K562 (cell line): ENCODE measurements around the gene PLTP. TPM values are rescaled to one million over a fixed set of nuclear protein-coding genes. Genes with fewer than 3 reads are reported as not detected.

ENCODE experiments used
- BCLAF1 ChIP-seq, 2 experiments: fragments of 450-650 bp in 1 of 2; IDR thresholded peaks; 2 replicates each; pipeline ENCODE4 v1.6.1; 2011 to 2017; ENCODE audit warnings: low read depth in 2 of 2, antibody characterized with exemption in 1 of 2, borderline replicate concordance in 1 of 2, low read length in 1 of 2, mild to moderate bottlenecking in 1 of 2, mixed read lengths in 1 of 2; ENCODE audit not compliant: control insufficient read depth in 1 of 2
- CHD2 ChIP-seq: IDR thresholded peaks from 2 replicates; pipeline ENCODE4 v1.6.1; 2011; ENCODE audit warnings: low read depth, low read length
- CREB1 ChIP-seq, 2 experiments: sonication (generic) in 1 of 2; formaldehyde crosslinking in 1 of 2; IDR thresholded peaks; 2 replicates each; pipeline versions ENCODE4 v1.6.1 to v1.8.0; 2012 to 2022; ENCODE audit warnings: inconsistent platforms in 1 of 2, mild to moderate bottlenecking in 1 of 2, missing genetic modification reagents in 1 of 2, moderate library complexity in 1 of 2
- CREBBP ChIP-seq: IDR thresholded peaks from one replicate; pipeline ENCODE4 v1.6.1; 2012; ENCODE audit warnings: low read depth, mild to moderate bottlenecking, control low read depth, inconsistent platforms, low read length
- CTBP1 ChIP-seq: fragments of 450-650 bp; IDR thresholded peaks from 2 replicates; pipeline ENCODE4 v1.6.1; 2016; ENCODE audit warnings: borderline replicate concordance
- DDX20 ChIP-seq: fragments of 450-650 bp; IDR thresholded peaks from 2 replicates; pipeline ENCODE4 v1.6.1; 2016; ENCODE audit warnings: missing genetic modification characterization, low read depth, mild to moderate bottlenecking, missing compliant biosample characterization, moderate library complexity
- EZH2 ChIP-seq: IDR thresholded peaks from 2 replicates; pipeline ENCODE4 v1.6.1; 2012; ENCODE audit warnings: low read depth, mild to moderate bottlenecking, inconsistent platforms, low read length, borderline replicate concordance
- GTF2A2 ChIP-seq: IDR thresholded peaks from 2 replicates; pipeline ENCODE4 v1.6.1; 2016; ENCODE audit warnings: mild to moderate bottlenecking, missing genetic modification characterization, missing compliant biosample characterization
- HLTF ChIP-seq: fragments of 450-650 bp; IDR thresholded peaks from 2 replicates; pipeline ENCODE4 v1.6.1; 2016
- NFXL1 ChIP-seq: fragments of 450-650 bp; formaldehyde crosslinking; IDR thresholded peaks from 2 replicates; pipeline ENCODE4 v1.4.0; 2021; ENCODE audit warnings: mild to moderate bottlenecking
- RAD51 ChIP-seq: fragments of 450-650 bp; IDR thresholded peaks from 2 replicates; pipeline ENCODE4 v1.7.1; 2016; ENCODE audit warnings: low read depth, mild to moderate bottlenecking, borderline replicate concordance
- SMARCE1 ChIP-seq: fragments of 450-650 bp; IDR thresholded peaks from 2 replicates; pipeline ENCODE4 v1.7.1; 2016; ENCODE audit warnings: mild to moderate bottlenecking
- TOE1 ChIP-seq, 2 experiments: fragments of 450-650 bp in 1 of 2; sonication (generic) in 1 of 2; formaldehyde crosslinking in 1 of 2; IDR thresholded peaks; 2 replicates each; pipeline versions ENCODE4 v1.7.1 to v1.8.0; 2016 to 2022; ENCODE audit warnings: borderline replicate concordance in 2 of 2, mild to moderate bottlenecking in 2 of 2, antibody characterized with exemption in 1 of 2, inconsistent platforms in 1 of 2, low read depth in 1 of 2, missing genetic modification reagents in 1 of 2, moderate library complexity in 1 of 2
- YY1 ChIP-seq, 3 experiments: IDR thresholded peaks; 2 replicates each; pipeline ENCODE4 v1.6.1; 2011; ENCODE audit warnings: low read length in 2 of 3, mild to moderate bottlenecking in 2 of 3, moderate library complexity in 2 of 3, borderline replicate concordance in 1 of 3, control low read depth in 1 of 3, low read depth in 1 of 3; ENCODE audit not compliant: insufficient read depth in 3 of 3, insufficient replicate concordance in 2 of 3, control insufficient read depth in 1 of 3, insufficient read length in 1 of 3; ENCODE audit errors: extremely low read depth in 1 of 3
- ZFP1 ChIP-seq: fragments of 450-650 bp; formaldehyde crosslinking; IDR thresholded peaks from 2 replicates; pipeline ENCODE4 v1.4.0; 2020; ENCODE audit warnings: mild to moderate bottlenecking, mixed read lengths
- ZFP30 ChIP-seq: fragments of 250-450 bp; sonication (Bioruptor Pico); IDR thresholded peaks from 2 replicates; pipeline ENCODE4 v1.8.0; 2022; ENCODE audit warnings: moderate library complexity, mild to moderate bottlenecking, inconsistent platforms, borderline replicate concordance
- ZNF398 ChIP-seq: fragments of 250-450 bp; sonication (Bioruptor Pico); IDR thresholded peaks from 2 replicates; pipeline ENCODE4 v1.8.0; 2021; ENCODE audit warnings: moderate library complexity, mild to moderate bottlenecking, inconsistent platforms
- ZNF507 ChIP-seq: conservative IDR thresholded peaks from 2 replicates; pipeline ENCODE4 v1.6.1; 2017; ENCODE audit warnings: missing genetic modification characterization, missing compliant biosample characterization
- ZNF586 ChIP-seq: fragments of 450-650 bp; formaldehyde crosslinking; conservative IDR thresholded peaks from 2 replicates; pipeline ENCODE4 v1.4.0; 2020; ENCODE audit warnings: mild to moderate bottlenecking, moderate library complexity
- ZNF778 ChIP-seq: fragments of 450-650 bp; formaldehyde crosslinking; IDR thresholded peaks from 2 replicates; pipeline ENCODE4 v1.4.0; 2020; ENCODE audit warnings: mild to moderate bottlenecking, moderate library complexity
- polyA plus RNA-seq, 8 experiments: library from polyadenylated mRNA; depleted of rRNA in 4 of 8; stranded (reverse) in 5 of 8; unstranded in 3 of 8; fragments of >200 nt; fragmentation: Nextera tagmentation in 2 of 8; fragmentation: Illumina TruSeq in 1 of 8; extraction: Ambion mirVana in 2 of 8; extraction: Trizol in 1 of 8; gene quantifications; 2 replicates each; pipeline versions ENCODE4 v1.2.1 to v1.2.3, GENCODE V29; 2011 to 2014; ENCODE audit warnings: inconsistent platforms in 1 of 8, missing spikeins in 1 of 8
- total RNA-seq, 7 experiments: library from RNA; depleted of rRNA in 6 of 7; stranded (reverse); fragments of >200 nt in 6 of 7; fragmentation: Illumina TruSeq in 2 of 7; extraction: Trizol in 2 of 7; gene quantifications; 2 replicates each; pipeline versions ENCODE4 v1.2.1 to v1.2.3, GENCODE V29; 2011 to 2021; ENCODE audit warnings: low replicate concordance in 1 of 7
- TF ChIP-seq, protein P1 (sequence below): fragments of 250-450 bp; sonication (Bioruptor Pico); IDR thresholded peaks from 2 replicates; pipeline ENCODE4 v1.8.0; 2021; ENCODE audit warnings: mild to moderate bottlenecking, moderate library complexity

Gene PLTP
- total and polyA plus RNA-seq, 9 of the 15 experiments (the other 6 are each of a cell fraction or from before 2014, with no cell fraction given) = 2.8 to 29.3 (median 17.6) TPM

DNA sequence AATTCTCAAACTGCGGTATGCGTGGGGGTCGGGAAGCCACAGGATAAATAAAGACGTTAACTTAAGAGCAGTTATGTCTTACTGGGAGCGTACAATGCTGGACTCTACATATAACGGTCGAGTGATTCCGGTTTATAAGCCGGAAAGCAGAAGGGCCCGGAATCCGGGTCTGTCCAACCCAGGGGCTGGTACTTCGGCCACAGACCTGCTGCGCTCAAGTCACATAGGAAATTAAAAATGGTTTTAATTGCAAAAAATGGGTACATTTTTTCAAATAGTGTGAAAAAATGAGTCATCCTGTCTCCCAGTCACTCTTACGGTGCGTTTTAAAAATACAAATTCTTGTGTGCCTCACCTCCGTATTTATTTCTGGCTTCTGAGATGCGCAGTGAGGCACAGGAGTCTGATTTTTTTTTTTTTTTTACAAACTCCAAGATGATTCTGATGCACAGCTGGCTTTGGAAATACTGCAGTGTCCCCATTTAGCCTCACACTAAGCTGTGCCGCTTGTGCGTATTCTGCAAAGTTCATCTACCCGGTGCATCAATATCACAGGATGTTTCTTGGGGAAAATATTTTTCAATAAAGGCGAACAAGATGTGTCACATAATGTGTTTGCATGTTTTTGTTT lies 23.6 kb upstream of the PLTP start (continued):
- no peak for TF ChIP-seq ZNF507
- no peak for TF ChIP-seq ZFP30 (CRISPR knock-in tag)
- TF ChIP-seq DDX20 (tag) = no peak
- 0 out of 2 replicates have a peak, but pooled peaks have one; percentile 5 for TF ChIP-seq RAD51
- TF ChIP-seq SMARCE1 = peak; percentile 95
- no peak for TF ChIP-seq TOE1 (IDR thresholded peaks at IDR 0.05; ENCODE audit: borderline replicate concordance)
- TF ChIP-seq TOE1 (CRISPR knock-in tag; IDR thresholded peaks at IDR 0.05; ENCODE audit: borderline replicate concordance, low read depth) = no peak
- no peak for TF ChIP-seq ZFP1 (CRISPR knock-in tag)
- TF ChIP-seq, protein P1, sequence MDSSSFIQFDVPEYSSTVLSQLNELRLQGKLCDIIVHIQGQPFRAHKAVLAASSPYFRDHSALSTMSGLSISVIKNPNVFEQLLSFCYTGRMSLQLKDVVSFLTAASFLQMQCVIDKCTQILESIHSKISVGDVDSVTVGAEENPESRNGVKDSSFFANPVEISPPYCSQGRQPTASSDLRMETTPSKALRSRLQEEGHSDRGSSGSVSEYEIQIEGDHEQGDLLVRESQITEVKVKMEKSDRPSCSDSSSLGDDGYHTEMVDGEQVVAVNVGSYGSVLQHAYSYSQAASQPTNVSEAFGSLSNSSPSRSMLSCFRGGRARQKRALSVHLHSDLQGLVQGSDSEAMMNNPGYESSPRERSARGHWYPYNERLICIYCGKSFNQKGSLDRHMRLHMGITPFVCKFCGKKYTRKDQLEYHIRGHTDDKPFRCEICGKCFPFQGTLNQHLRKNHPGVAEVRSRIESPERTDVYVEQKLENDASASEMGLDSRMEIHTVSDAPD (CRISPR knock-in tag) = no peak
- no peak for TF ChIP-seq YY1 (IDR thresholded peaks at IDR 0.05; ENCODE audit: borderline replicate concordance in 1 of 3, control insufficient read depth in 1 of 3, extremely low read depth in 1 of 3, insufficient read depth in 3 of 3, insufficient read length in 1 of 3, insufficient replicate concordance in 2 of 3, low read depth in 1 of 3, low read length in 2 of 3)
- no peak for TF ChIP-seq CTBP1
- TF ChIP-seq EZH2 = no peak
- no peak for TF ChIP-seq CHD2
- TF ChIP-seq GTF2A2 (tag) = no peak
- no peak for TF ChIP-seq ZNF586 (CRISPR knock-in tag)
- no peak for TF ChIP-seq NFXL1
- TF ChIP-seq HLTF = no peak
- TF ChIP-seq CREB1 (IDR thresholded peaks at IDR 0.05) = no peak; the same call in 1 of the 2 replicates
- no peak for TF ChIP-seq CREB1 (CRISPR knock-in tag; IDR thresholded peaks at IDR 0.05)
- TF ChIP-seq BCLAF1 (IDR thresholded peaks at IDR 0.05; ENCODE audit: borderline replicate concordance in 1 of 2, control insufficient read depth in 1 of 2, low read depth in 2 of 2, low read length in 1 of 2) = 0 out of 4 replicates have a peak, but pooled peaks of 1 of the 2 experiments have one; percentile 83
- TF ChIP-seq ZNF398 (CRISPR knock-in tag) = no peak
- TF ChIP-seq CREBBP = no peak
- no peak for TF ChIP-seq ZNF778 (CRISPR knock-in tag)
